Suprapubic skin (tissue), 3 donors: ENCODE measurements around the gene MSANTD2.

Experiments
- CTCF ChIP-seq, 2 donors: fragments of 200-600 bp in 1 of 2; fragments of 450-650 bp in 1 of 2; sonication (generic) in 1 of 2; IDR thresholded peaks; one replicate each; pipeline ENCODE4 v1.5.1; 2016 to 2019; ENCODE audit warnings: antibody characterized with exemption in 2 of 2, mild to moderate bottlenecking in 1 of 2, moderate library complexity in 1 of 2
- POLR2AphosphoS5 ChIP-seq, 3 donors: sonication (generic); formaldehyde crosslinking; IDR thresholded peaks; one replicate each; pipeline ENCODE4 v1.6.1; 2017; ENCODE audit warnings: antibody characterized with exemption in 3 of 3

DNA sequence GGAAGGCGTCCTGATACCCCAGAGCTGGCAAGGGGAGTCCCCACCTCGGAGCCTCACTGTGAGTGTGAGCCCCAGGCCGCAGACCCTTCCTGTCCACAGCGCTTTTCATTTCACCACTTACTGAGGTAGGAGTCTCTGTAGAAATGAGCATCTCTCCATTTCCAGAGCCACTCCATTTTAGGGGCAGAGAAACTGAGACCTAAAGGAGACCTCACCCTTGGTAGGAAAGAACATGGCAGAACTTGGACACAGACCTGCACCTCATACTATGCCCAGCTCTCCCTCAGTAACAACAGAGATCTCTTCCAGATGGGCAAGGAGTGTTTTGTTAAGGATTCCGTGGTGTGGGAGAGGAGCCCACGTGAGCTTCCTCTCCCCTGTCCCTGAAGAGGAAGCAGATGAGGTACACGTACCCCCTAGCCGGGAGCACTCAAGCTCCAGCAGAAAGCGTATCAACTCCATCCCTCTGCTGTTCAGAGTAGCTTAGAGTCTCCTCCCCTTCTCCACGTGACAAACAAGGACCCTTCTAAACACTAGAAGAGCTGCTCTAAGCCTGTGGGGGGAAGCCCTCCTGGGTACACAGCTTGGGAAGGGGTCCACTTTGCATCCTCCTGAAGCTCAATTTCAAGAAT lies 47.6 kb downstream of the MSANTD2 start:
- TF ChIP-seq CTCF (IDR thresholded peaks at IDR 0.05), result no peak
- TF ChIP-seq POLR2AphosphoS5 (IDR thresholded peaks at IDR 0.05), result no peak
